RPMI8226 (cell line): ENCODE results near the gene CMIP.

Source experiments
- DNase-seq: peaks from one replicate; pipeline ENCODE4 v3.0.0-alpha.2; 2015

Gene CMIP

GRCh38 chr16:81629896-81630634 is 185.5 kb downstream of the CMIP start:
- DNase-seq: no peak

GRCh38 chr16:81630635-81631031 is 186.0 kb downstream of the CMIP start:
- no peak for DNase-seq

- DNase-seq: no peak
Observed at GRCh38 chr16:81632392-81633146, 188.0 kb downstream of the CMIP start.

GRCh38 chr16:81633147-81633619 is 188.6 kb downstream of the CMIP start:
- DNase-seq: no peak

GRCh38 chr16:81633680-81634379 is 189.2 kb downstream of the CMIP start:
- DNase-seq: no peak

GRCh38 chr16:81634380-81635062 is 189.9 kb downstream of the CMIP start:
- DNase-seq: no peak

- DNase-seq: no peak
Observed at GRCh38 chr16:81635063-81635937, 190.7 kb downstream of the CMIP start.

GRCh38 chr16:81636298-81636993 is 191.8 kb downstream of the CMIP start:
- DNase-seq: no peak

GRCh38 chr16:81637336-81638235 is 193.0 kb downstream of the CMIP start:
- no peak for DNase-seq

- DNase-seq: no peak
Observed at GRCh38 chr16:81638286-81638945, 193.8 kb downstream of the CMIP start.

- no peak for DNase-seq
Observed at GRCh38 chr16:81639348-81639747, 194.7 kb downstream of the CMIP start.

GRCh38 chr16:81639931-81640680 is 195.5 kb downstream of the CMIP start:
- DNase-seq: no peak

- no peak for DNase-seq
Observed at GRCh38 chr16:81640681-81641070, 196.1 kb downstream of the CMIP start.

- no peak for DNase-seq
Observed at GRCh38 chr16:81641395-81642106, 196.9 kb downstream of the CMIP start.

GRCh38 chr16:81642107-81642436 is 197.5 kb downstream of the CMIP start:
- no peak for DNase-seq

- DNase-seq: no peak
Observed at GRCh38 chr16:81642943-81643342, 198.3 kb downstream of the CMIP start.

GRCh38 chr16:81645266-81645694 is 200.7 kb downstream of the CMIP start:
- DNase-seq: no peak

- DNase-seq: no peak
Observed at GRCh38 chr16:81645925-81646324, 201.3 kb downstream of the CMIP start.
